Posterior cingulate gyrus (tissue), 11 donors: ENCODE results near the gene APOBEC2.

Source experiments
- DNase-seq, 10 donors: peaks; one replicate each; pipeline versions ENCODE4 v3.0.0 to v3.0.0-alpha.2; 2020 to 2021; ENCODE audit warnings: mixed read lengths in 3 of 10
- intact Hi-C: fragments of 100-400 bp; cut with DNase I; formaldehyde crosslinking; loops from one replicate; pipeline ENCODE4 v1.15.1; 2023

Gene APOBEC2

GRCh38 chr6:41077536-41077935 is 24.5 kb downstream of the APOBEC2 start:
- no peak for DNase-seq
- intact Hi-C loops: no loop called here

- intact Hi-C loops: no loop called here
Measured at GRCh38 chr6:41078101-41078500, 25.1 kb downstream of the APOBEC2 start.

GRCh38 chr6:41079080-41079479 is 26.1 kb downstream of the APOBEC2 start:
- intact Hi-C loops: no loop called here
- no peak for DNase-seq

More at GRCh38 chr6:41078101-41078500, 25.1 kb downstream of the APOBEC2 start:
- DNase-seq: no peak

GRCh38 chr6:41080621-41081020 is 27.6 kb downstream of the APOBEC2 start:
- intact Hi-C loops: no loop called here

GRCh38 chr6:41083072-41083471 is 30.1 kb downstream of the APOBEC2 start:
- intact Hi-C loops: no loop called here
- DNase-seq: no peak

More at GRCh38 chr6:41080621-41081020, 27.6 kb downstream of the APOBEC2 start:
- no peak for DNase-seq

GRCh38 chr6:41085182-41085581 is 32.2 kb downstream of the APOBEC2 start:
- intact Hi-C loops: no loop called here
- no peak for DNase-seq

GRCh38 chr6:41088451-41088850 is 35.4 kb downstream of the APOBEC2 start:
- intact Hi-C loops: no loop called here
- no peak for DNase-seq

- intact Hi-C loops: no loop called here
- DNase-seq: no peak
Measured at GRCh38 chr6:41090841-41091761, 38.1 kb downstream of the APOBEC2 start.

GRCh38 chr6:41092421-41093140 is 39.6 kb downstream of the APOBEC2 start:
- no peak for DNase-seq
- intact Hi-C loops: loop anchor here (2.0 kb wide), 1 partner anchor 226 kb away; no protein-coding TSS in a partner anchor

GRCh38 chr6:41093729-41094128 is 40.7 kb downstream of the APOBEC2 start:
- no peak for DNase-seq
- intact Hi-C loops: loop anchor here (2.0 kb wide), 1 partner anchor 225 kb away; no protein-coding TSS in a partner anchor

- intact Hi-C loops: no loop called here
- no peak for DNase-seq
Measured at GRCh38 chr6:41097467-41098090, 44.6 kb downstream of the APOBEC2 start.

- no peak for DNase-seq
- intact Hi-C loops: no loop called here
Measured at GRCh38 chr6:41098366-41098765, 45.4 kb downstream of the APOBEC2 start.

GRCh38 chr6:41100871-41101287 is 47.9 kb downstream of the APOBEC2 start:
- peak in 2 of 10 donors; percentile 76 to 79 for DNase-seq
- intact Hi-C loops: no loop called here

GRCh38 chr6:41103847-41104246 is 50.8 kb downstream of the APOBEC2 start:
- intact Hi-C loops: no loop called here
- no peak for DNase-seq

- no peak for DNase-seq
- intact Hi-C loops: no loop called here
Measured at GRCh38 chr6:41111017-41111416, 58.0 kb downstream of the APOBEC2 start.
